HepG2 (cell line): Measurements from ENCODE around the gene MAP2K1. TPM values are rescaled to one million over a fixed set of nuclear protein-coding genes. Genes with fewer than 3 reads are reported as not detected.
A peak's percentile ranks its signal among the peaks of the same experiment; 100 is the strongest.

ENCODE experiments used
- ARNT ChIP-seq: fragments of 450-650 bp; IDR thresholded peaks from 2 replicates; pipeline ENCODE4 v1.6.1; 2017
- BRCA1 ChIP-seq: sonication (generic); formaldehyde crosslinking; IDR thresholded peaks from 2 replicates; pipeline ENCODE4 v1.4.0; 2020; ENCODE audit warnings: missing genetic modification reagents
- IRX3 ChIP-seq: sonication (generic); formaldehyde crosslinking; IDR thresholded peaks from 2 replicates; pipeline ENCODE4 v1.8.1; 2023; ENCODE audit warnings: mild to moderate bottlenecking, low read depth, missing genetic modification reagents, borderline replicate concordance
- MTERF4 ChIP-seq: sonication (generic); formaldehyde crosslinking; IDR thresholded peaks from 2 replicates; pipeline ENCODE4 v1.8.0; 2023; ENCODE audit warnings: mild to moderate bottlenecking, missing genetic modification reagents
- RAD21 ChIP-seq: fragments of 450-650 bp; formaldehyde crosslinking; IDR thresholded peaks from 2 replicates; pipeline ENCODE4 v1.5.0; 2020; ENCODE audit warnings: mild to moderate bottlenecking
- ZBTB20 ChIP-seq: sonication (generic); formaldehyde crosslinking; IDR thresholded peaks from 2 replicates; pipeline ENCODE4 v1.8.1; 2023; ENCODE audit warnings: missing genetic modification reagents, low read depth, mild to moderate bottlenecking, borderline replicate concordance
- ZBTB33 ChIP-seq: sonication (generic); formaldehyde crosslinking; IDR thresholded peaks from 2 replicates; pipeline ENCODE4 v1.4.0; 2020; ENCODE audit warnings: missing genetic modification reagents
- ZBTB7B ChIP-seq: sonication (generic); formaldehyde crosslinking; IDR thresholded peaks from 2 replicates; pipeline ENCODE4 v1.4.0; 2020; ENCODE audit warnings: missing genetic modification reagents
- ZKSCAN8 ChIP-seq: IDR thresholded peaks from 2 replicates; pipeline ENCODE4 v1.6.1; 2016; ENCODE audit warnings: borderline replicate concordance, missing genetic modification reagents, missing compliant biosample characterization
- ZNF296 ChIP-seq: sonication (generic); formaldehyde crosslinking; conservative IDR thresholded peaks from 2 replicates; pipeline ENCODE4 v1.5.0; 2020; ENCODE audit warnings: mild to moderate bottlenecking, missing genetic modification reagents
- ZNF407 ChIP-seq: sonication (generic); formaldehyde crosslinking; IDR thresholded peaks from one replicate; pipeline ENCODE4 v1.5.1; 2020; ENCODE audit warnings: mild to moderate bottlenecking, missing genetic modification reagents; ENCODE audit errors: not compliant biosample characterization
- ZNF589 ChIP-seq: sonication (generic); formaldehyde crosslinking; conservative IDR thresholded peaks from 2 replicates; pipeline ENCODE4 v1.8.0; 2022; ENCODE audit warnings: mild to moderate bottlenecking, moderate library complexity, missing genetic modification reagents
- ZNF639 ChIP-seq: conservative IDR thresholded peaks from 2 replicates; pipeline ENCODE4 v1.6.1; 2018; ENCODE audit warnings: missing genetic modification reagents
- ZNF670 ChIP-seq: sonication (generic); formaldehyde crosslinking; IDR thresholded peaks from 2 replicates; pipeline ENCODE4 v1.8.0; 2022; ENCODE audit warnings: mild to moderate bottlenecking, missing genetic modification reagents, borderline replicate concordance
- ZNF7 ChIP-seq: IDR thresholded peaks from 2 replicates; pipeline ENCODE4 v1.6.1; 2016; ENCODE audit warnings: missing biosample characterization, missing genetic modification reagents
- polyA plus RNA-seq, 8 experiments: library from polyadenylated mRNA; depleted of rRNA in 3 of 8; stranded (reverse) in 7 of 8; unstranded in 1 of 8; fragments of >200 nt; fragmentation: Illumina TruSeq in 4 of 8; extraction: Trizol in 4 of 8; gene quantifications; 2 replicates each; pipeline versions ENCODE4 v1.2.1 to v1.2.3, GENCODE V29; 2011 to 2016; ENCODE audit warnings: low read depth in 4 of 8, missing spikeins in 1 of 8, mixed read lengths in 1 of 8; ENCODE audit not compliant: insufficient read depth in 1 of 8
- total RNA-seq, 5 experiments: library from RNA; depleted of rRNA; stranded (reverse); fragments of >200 nt; fragmentation: Illumina TruSeq; extraction: Trizol; gene quantifications; 2 replicates each; pipeline ENCODE4 v1.2.3, GENCODE V29; 2016; ENCODE audit warnings: low read depth in 1 of 5

Gene MAP2K1
- total and polyA plus RNA-seq, 2 of the 13 experiments (the other 11 are each of a cell fraction or from before 2014, with no cell fraction given) = 24.1 to 49.2 TPM

GRCh38 chr15:66497502-66498455, 111.1 kb downstream of the MAP2K1 start, which contains the start of gene SNAPC5 (continued):
- TF ChIP-seq MTERF4 (peak; percentile 25; the same call in 1 of the 2 replicates), ZBTB20 (CRISPR knock-in tag) (peak; percentile 69; the same call in 1 of the 2 replicates), ZBTB33 (CRISPR knock-in tag) (peak; percentile 61), ARNT (no peak), ZNF670 (CRISPR knock-in tag) (0 out of 2 replicates have a peak, but pooled peaks have one; percentile 66), ZNF296 (no peak), ZNF407 (peak; percentile 29), ZNF7 (CRISPR knock-in tag) (no peak), ZNF639 (CRISPR knock-in tag) (0 out of 2 replicates have a peak, but pooled peaks have one; percentile 43), ZKSCAN8 (peak; percentile 66; the same call in 1 of the 2 replicates), BRCA1 (peak; percentile 61; the same call in 1 of the 2 replicates), IRX3 (CRISPR knock-in tag) (no peak), ZBTB7B (CRISPR knock-in tag) (no peak), ZNF589 (CRISPR knock-in tag) (0 out of 2 replicates have a peak, but pooled peaks have one; percentile 76), RAD21 (peak; percentile 78)
